Stomach (tissue), 9 donors: ENCODE data around the gene BLOC1S4. TPM values are rescaled to one million over a fixed set of nuclear protein-coding genes. Genes with fewer than 3 reads are reported as not detected.
A peak's percentile ranks its signal among the peaks of the same experiment; 100 is the strongest.

ENCODE experiments used
- DNase-seq, 2 donors: peaks; one replicate each; pipeline versions ENCODE4 v3.0.0 to v3.0.0-alpha.2; 2013 to 2019
- H3K27ac ChIP-seq, 5 donors: fragments of 200-600 bp in 4 of 5; sonication (generic) in 4 of 5; one replicate each; pipeline ENCODE4 v1.5.1; 2013 to 2019; ENCODE audit warnings: mild to moderate bottlenecking in 1 of 5, moderate library complexity in 1 of 5
- H3K27me3 ChIP-seq, 3 donors: fragments of 200-600 bp; sonication (generic); one replicate each; pipeline ENCODE4 v1.5.1; 2017 to 2019; ENCODE audit warnings: mixed run types in 1 of 3
- H3K36me3 ChIP-seq, 4 donors: fragments of 200-600 bp; sonication (generic); 1 replicate in 3 of 4; 2 replicates in 1 of 4; pipeline ENCODE4 v1.5.1; 2016 to 2019
- H3K4me1 ChIP-seq, 4 donors: fragments of 200-600 bp; sonication (generic); one replicate each; pipeline ENCODE4 v1.5.1; 2016 to 2019
- H3K4me3 ChIP-seq, 4 donors: fragments of 200-600 bp; sonication (generic) in 3 of 4; one replicate each; pipeline ENCODE4 v1.5.1; 2016 to 2019; ENCODE audit warnings: mild to moderate bottlenecking in 1 of 4
- H3K9me3 ChIP-seq, 4 donors: fragments of 200-600 bp; sonication (generic); one replicate each; pipeline ENCODE4 v1.5.1; 2016 to 2019
- EP300 ChIP-seq: sonication (generic); formaldehyde crosslinking; IDR thresholded peaks from one replicate; pipeline ENCODE4 v1.6.1; 2017; ENCODE audit warnings: antibody characterized with exemption
- POLR2A ChIP-seq, 4 donors: fragments of 450-650 bp; IDR thresholded peaks; one replicate each; pipeline ENCODE4 v1.6.1; 2016; ENCODE audit warnings: antibody characterized with exemption in 4 of 4, control low read depth in 2 of 4, mild to moderate bottlenecking in 1 of 4, moderate library complexity in 1 of 4
- POLR2AphosphoS5 ChIP-seq, 3 donors: sonication (generic); formaldehyde crosslinking; IDR thresholded peaks; one replicate each; pipeline ENCODE4 v1.6.1; 2016; ENCODE audit warnings: antibody characterized with exemption in 3 of 3
- WGBS, 5 donors: extraction: QIAGEN DNeasy Blood & Tissue Kit in 3 of 5; methylation state at CpG; one replicate each; pipeline versions ENCODE4 v1.1.5 to v1.1.7; 2013 to 2018; 5-methylcytosine and 5-hydroxymethylcytosine counted together
- intact Hi-C: fragments of 100-400 bp; cut with DNase I; formaldehyde crosslinking; loops from one replicate; pipeline ENCODE4 v1.15.1; 2023; ENCODE audit warnings: low total_unique reads
- polyA plus RNA-seq, 3 donors: library from polyadenylated mRNA; stranded (reverse); fragments of 200-250 nt; gene quantifications; one replicate each; pipeline ENCODE4 v1.2.3, GENCODE V29; 2013
- total RNA-seq, 5 donors: library from RNA; depleted of rRNA; stranded (reverse); fragments of >200 nt; gene quantifications; one replicate each; pipeline versions ENCODE4 v1.1.0 to v1.2.3, GENCODE V29; 2014 to 2016
- TF ChIP-seq, protein P1 (sequence below), 7 experiments: fragments of 450-650 bp in 4 of 7; fragments of 200-600 bp in 3 of 7; sonication (generic) in 3 of 7; IDR thresholded peaks; one replicate each; pipeline ENCODE4 v1.5.1; 2016 to 2019; ENCODE audit warnings: antibody characterized with exemption in 7 of 7, control low read depth in 2 of 7, mild to moderate bottlenecking in 1 of 7
- donor health status: healthy with polysubstance abuse.
- donor health status: Bipolar disorder and iron deficiency.
- donor health status: healthy.

The BLOC1S4 gene
- total and polyA plus RNA-seq, 8 donors, result 8.4 to 64.3 (median 16.6) TPM

DNA sequence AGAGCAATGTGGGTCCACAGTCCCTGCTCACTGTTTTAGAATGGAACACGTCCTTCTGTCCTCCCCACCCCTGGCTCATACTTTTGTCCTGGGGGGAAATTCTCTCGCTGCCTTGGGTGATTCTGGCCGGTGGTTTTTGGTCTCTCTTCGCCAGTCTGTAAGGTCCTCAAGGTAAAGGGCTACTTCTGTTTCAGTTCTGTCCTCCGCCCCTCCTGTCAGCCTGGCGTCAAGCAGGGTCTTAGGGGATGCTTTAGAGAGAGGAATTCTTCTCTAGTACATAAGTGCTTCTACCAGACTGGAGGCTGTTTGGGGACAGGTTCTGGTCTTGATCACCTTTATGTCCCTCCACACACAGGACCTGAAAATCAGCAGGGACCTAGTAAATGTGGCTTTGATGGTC, 5.7 kb upstream of the BLOC1S4 start:
- intact Hi-C loops, result no loop called here
- peak overlapping the region; percentile 78 to 95 (median 84) for H3K4me3 ChIP-seq

DNA sequence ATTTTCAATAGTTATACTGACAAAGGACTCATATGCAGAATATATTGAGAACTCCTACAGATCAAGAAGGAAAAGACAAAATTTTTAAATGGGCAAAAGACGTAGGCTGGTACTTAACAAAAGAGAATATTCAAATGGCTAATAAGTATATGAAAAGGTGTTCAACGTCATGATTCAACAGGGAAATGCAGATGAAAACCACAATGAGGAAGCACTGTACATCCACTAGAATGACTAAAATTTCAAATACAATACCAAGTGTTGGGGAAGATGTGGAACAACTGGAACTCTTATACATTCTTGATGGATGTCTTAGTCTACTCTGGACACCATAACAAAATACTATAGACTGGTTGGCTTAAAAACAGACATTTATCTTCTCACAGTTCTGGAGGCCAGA, 5.0 kb upstream of the BLOC1S4 start:
- DNase-seq, result no peak
- Histone ChIP-seq H3K9me3 (no peaks in the 10 kb centered on the region), H3K27me3 (no peaks in the 10 kb centered on the region), H3K27ac (no peak overlapping the region), H3K36me3 (peaks cover 0 to 13% (median 11%) of the 10 kb centered on the region in 4 donors), H3K4me1 (peaks cover 25 to 46% (median 41%) of the 10 kb centered on the region in 4 donors), H3K4me3 (no peak overlapping the region)
- intact Hi-C loops, result no loop called here
- WGBS, 5 donors, result 79 to 86% (median 83%) methylated on average over 2 of the region's 2 CpGs
- no peak for TF ChIP-seq EP300
- TF ChIP-seq POLR2A (IDR thresholded peaks at IDR 0.05), result no peak
- TF ChIP-seq POLR2AphosphoS5 (IDR thresholded peaks at IDR 0.05), result no peak
- TF ChIP-seq, protein P1, sequence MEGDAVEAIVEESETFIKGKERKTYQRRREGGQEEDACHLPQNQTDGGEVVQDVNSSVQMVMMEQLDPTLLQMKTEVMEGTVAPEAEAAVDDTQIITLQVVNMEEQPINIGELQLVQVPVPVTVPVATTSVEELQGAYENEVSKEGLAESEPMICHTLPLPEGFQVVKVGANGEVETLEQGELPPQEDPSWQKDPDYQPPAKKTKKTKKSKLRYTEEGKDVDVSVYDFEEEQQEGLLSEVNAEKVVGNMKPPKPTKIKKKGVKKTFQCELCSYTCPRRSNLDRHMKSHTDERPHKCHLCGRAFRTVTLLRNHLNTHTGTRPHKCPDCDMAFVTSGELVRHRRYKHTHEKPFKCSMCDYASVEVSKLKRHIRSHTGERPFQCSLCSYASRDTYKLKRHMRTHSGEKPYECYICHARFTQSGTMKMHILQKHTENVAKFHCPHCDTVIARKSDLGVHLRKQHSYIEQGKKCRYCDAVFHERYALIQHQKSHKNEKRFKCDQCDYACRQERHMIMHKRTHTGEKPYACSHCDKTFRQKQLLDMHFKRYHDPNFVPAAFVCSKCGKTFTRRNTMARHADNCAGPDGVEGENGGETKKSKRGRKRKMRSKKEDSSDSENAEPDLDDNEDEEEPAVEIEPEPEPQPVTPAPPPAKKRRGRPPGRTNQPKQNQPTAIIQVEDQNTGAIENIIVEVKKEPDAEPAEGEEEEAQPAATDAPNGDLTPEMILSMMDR (IDR thresholded peaks at IDR 0.05), result no peak

More for the DNA sequence above, 5.7 kb upstream of the BLOC1S4 start:
- peak overlapping the region in 4 of 5 donors; percentile 86 to 92 (median 89) for H3K27ac ChIP-seq
- 3 to 12% (median 7%) methylated on average over 6 of the region's 6 CpGs for WGBS, 5 donors
- H3K4me1 ChIP-seq, result peaks cover 23 to 48% (median 43%) of the 10 kb centered on the region in 4 donors
- H3K27me3 ChIP-seq, result no peaks in the 10 kb centered on the region
- no peaks in the 10 kb centered on the region for H3K9me3 ChIP-seq
- no peak for TF ChIP-seq POLR2AphosphoS5 (IDR thresholded peaks at IDR 0.05)
- TF ChIP-seq EP300, result no peak
- TF ChIP-seq, protein P1 (IDR thresholded peaks at IDR 0.05), result no peak
- TF ChIP-seq POLR2A (IDR thresholded peaks at IDR 0.05), result no peak
- H3K36me3 ChIP-seq, result peaks cover 0 to 15% (median 12%) of the 10 kb centered on the region in 4 donors
- no peak for DNase-seq

GRCh38 chr4:6714954-6715353, 1.0 kb upstream of the BLOC1S4 start:
- peaks cover 16 to 38% (median 31%) of the 10 kb centered on the region in 4 donors for H3K4me1 ChIP-seq
- no peaks in the 10 kb centered on the region for H3K36me3 ChIP-seq
- no peak overlapping the region for H3K4me3 ChIP-seq
- H3K27me3 ChIP-seq, result no peaks in the 10 kb centered on the region
- no peaks in the 10 kb centered on the region for H3K9me3 ChIP-seq
- intact Hi-C loops, result no loop called here
- DNase-seq, result no peak
- WGBS, 5 donors, result 70 to 83% (median 77%) methylated on average over 1 of the region's 1 CpG
- no peak overlapping the region for H3K27ac ChIP-seq
- TF ChIP-seq POLR2A (IDR thresholded peaks at IDR 0.05) (no peak), POLR2AphosphoS5 (IDR thresholded peaks at IDR 0.05) (no peak), EP300 (no peak)
- TF ChIP-seq, protein P1 (IDR thresholded peaks at IDR 0.05), result no peak

DNA sequence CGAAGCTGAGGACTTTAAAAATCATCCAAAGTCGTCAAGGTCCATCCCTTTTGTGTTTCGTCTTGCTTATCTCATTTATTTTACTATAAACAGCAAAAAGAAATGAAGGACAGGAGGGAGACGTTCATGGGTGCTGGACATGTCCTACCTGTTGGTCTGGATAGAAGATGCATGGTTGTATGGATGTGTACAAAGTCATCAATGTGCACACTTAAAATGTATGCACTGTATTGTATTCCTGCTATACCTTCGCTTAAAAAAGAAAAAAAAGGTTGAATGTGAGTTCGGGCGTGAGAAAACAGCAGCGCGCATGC, 313 bp upstream of the BLOC1S4 start:
- TF ChIP-seq, protein P1 (IDR thresholded peaks at IDR 0.05), result no peak
- TF ChIP-seq POLR2AphosphoS5 (IDR thresholded peaks at IDR 0.05) (no peak), EP300 (no peak), POLR2A (IDR thresholded peaks at IDR 0.05) (no peak)

More for the DNA sequence above, 313 bp upstream of the BLOC1S4 start:
- H3K9me3 ChIP-seq, result no peaks in the 10 kb centered on the region
- 6 to 8% (median 6%) methylated on average over 9 of the region's 9 CpGs for WGBS, 5 donors
- peaks cover 22 to 38% (median 30%) of the 10 kb centered on the region in 4 donors for H3K4me1 ChIP-seq
- H3K36me3 ChIP-seq, result no peaks in the 10 kb centered on the region
- peak overlapping the region; percentile 87 to 97 (median 94) for H3K27ac ChIP-seq
- intact Hi-C loops, result no loop called here
- no peaks in the 10 kb centered on the region for H3K27me3 ChIP-seq
- H3K4me3 ChIP-seq, result peak overlapping the region; percentile 70 to 93 (median 85)
- no peak for DNase-seq
